Nephron progenitor cell (in vitro differentiated cells): ENCODE results near the gene YKT6.

Experiments used
- DNase-seq: peaks from one replicate; pipeline ENCODE4 v3.0.0; 2021
- H3K27ac Mint-ChIP-seq: 2 replicates; pipeline ENCODE4 v1.8.0; 2021; ENCODE audit warnings: mild to moderate bottlenecking, moderate library complexity, mixed read lengths
- H3K27me3 Mint-ChIP-seq: 2 replicates; pipeline ENCODE4 v1.8.0; 2021; ENCODE audit warnings: mild to moderate bottlenecking, low read depth, mixed read lengths; ENCODE audit not compliant: poor library complexity
- H3K36me3 Mint-ChIP-seq: 2 replicates; pipeline ENCODE4 v1.8.0; 2021; ENCODE audit warnings: low read depth, mixed read lengths
- H3K4me1 Mint-ChIP-seq: 2 replicates; pipeline ENCODE4 v1.8.0; 2021; ENCODE audit warnings: mixed read lengths
- H3K4me3 Mint-ChIP-seq: 2 replicates; pipeline ENCODE4 v1.8.0; 2021; ENCODE audit warnings: mild to moderate bottlenecking, moderate library complexity, mixed read lengths
- H3K9me3 Mint-ChIP-seq: 2 replicates; pipeline ENCODE4 v1.8.0; 2021; ENCODE audit warnings: mild to moderate bottlenecking, moderate library complexity, mixed read lengths
- CTCF ChIP-seq: fragments of 200-600 bp; sonication (generic); IDR thresholded peaks from 2 replicates; pipeline ENCODE4 v1.5.0; 2021; ENCODE audit warnings: antibody characterized with exemption

The YKT6 gene

GRCh38 chr7:44246396-44247113 lies 45.8 kb downstream of the YKT6 start:
- Mint-ChIP-seq H3K36me3 (no peaks in the 10 kb centered on the region), H3K9me3 (no peaks in the 10 kb centered on the region), H3K27ac (no peak overlapping the region), H3K27me3 (peaks cover 6% of the 10 kb centered on the region), H3K4me3 (no peak overlapping the region), H3K4me1 (no peaks in the 10 kb centered on the region)
- TF ChIP-seq CTCF = no peak
- no peak for DNase-seq

- no peak overlapping the region for H3K27ac Mint-ChIP-seq
- no peak for TF ChIP-seq CTCF
- H3K4me1 Mint-ChIP-seq = no peaks in the 10 kb centered on the region
- no peaks in the 10 kb centered on the region for H3K9me3 Mint-ChIP-seq
- no peak for DNase-seq
- no peak overlapping the region for H3K4me3 Mint-ChIP-seq
- H3K36me3 Mint-ChIP-seq = no peaks in the 10 kb centered on the region
- peaks cover 3% of the 10 kb centered on the region for H3K27me3 Mint-ChIP-seq
These were observed 47.3 kb downstream of the YKT6 start for GRCh38 chr7:44247868-44248651.

GRCh38 chr7:44249639-44250234 lies 49.0 kb downstream of the YKT6 start:
- Mint-ChIP-seq H3K4me1 (no peaks in the 10 kb centered on the region), H3K4me3 (no peak overlapping the region), H3K36me3 (no peaks in the 10 kb centered on the region), H3K9me3 (peaks cover 4% of the 10 kb centered on the region), H3K27ac (no peak overlapping the region), H3K27me3 (peaks cover 3% of the 10 kb centered on the region)
- no peak for DNase-seq
- no peak for TF ChIP-seq CTCF

- TF ChIP-seq CTCF = no peak
- no peak overlapping the region for H3K4me3 Mint-ChIP-seq
- H3K27ac Mint-ChIP-seq = peak overlapping the region; percentile 57
- no peak for DNase-seq
- no peaks in the 10 kb centered on the region for H3K36me3 Mint-ChIP-seq
- H3K27me3 Mint-ChIP-seq = no peaks in the 10 kb centered on the region
- peaks cover 5% of the 10 kb centered on the region for H3K9me3 Mint-ChIP-seq
- peaks cover 8% of the 10 kb centered on the region for H3K4me1 Mint-ChIP-seq
These were observed 50.5 kb downstream of the YKT6 start for GRCh38 chr7:44251269-44251668.

- Mint-ChIP-seq H3K27ac (no peak overlapping the region), H3K4me1 (peaks cover 8% of the 10 kb centered on the region), H3K36me3 (no peaks in the 10 kb centered on the region), H3K27me3 (no peaks in the 10 kb centered on the region), H3K4me3 (no peak overlapping the region), H3K9me3 (peaks cover 5% of the 10 kb centered on the region)
- no peak for TF ChIP-seq CTCF
- DNase-seq = no peak
These were observed 51.1 kb downstream of the YKT6 start for GRCh38 chr7:44251881-44252280.
